Cerebellar cortex (tissue), 1 donor: ENCODE results near the gene TNFSF9.
"Not testable (repeated sequence)": the region's sequence is repeated elsewhere in the genome, so short reads cannot be mapped to it uniquely, and the experiment has no call there.

Source experiments
- DNase-seq: peaks from one replicate; pipeline ENCODE4 v3.0.0-alpha.2; 2015; ENCODE audit warnings: low spot score

Gene TNFSF9

DNA sequence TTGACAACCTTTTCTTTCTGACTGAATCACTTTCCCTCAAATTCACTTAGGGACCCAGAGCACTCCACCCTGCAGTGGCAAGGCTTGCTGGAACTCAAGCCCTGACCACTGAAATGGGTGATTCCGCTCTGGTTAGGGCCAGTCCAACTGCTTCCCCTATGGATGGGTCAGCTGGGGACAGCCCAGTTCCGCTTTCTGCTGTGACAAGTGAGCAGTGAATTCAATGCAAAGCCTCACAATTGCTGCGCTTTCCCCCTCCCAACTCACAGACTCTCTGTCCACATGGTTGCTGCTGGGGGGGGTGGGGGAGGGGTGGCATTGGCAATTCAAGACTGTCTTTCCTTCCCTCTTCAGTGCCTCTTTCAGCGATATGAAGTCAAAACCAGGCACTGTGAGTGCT, 41.4 kb downstream of the TNFSF9 start:
- no peak for DNase-seq

DNA sequence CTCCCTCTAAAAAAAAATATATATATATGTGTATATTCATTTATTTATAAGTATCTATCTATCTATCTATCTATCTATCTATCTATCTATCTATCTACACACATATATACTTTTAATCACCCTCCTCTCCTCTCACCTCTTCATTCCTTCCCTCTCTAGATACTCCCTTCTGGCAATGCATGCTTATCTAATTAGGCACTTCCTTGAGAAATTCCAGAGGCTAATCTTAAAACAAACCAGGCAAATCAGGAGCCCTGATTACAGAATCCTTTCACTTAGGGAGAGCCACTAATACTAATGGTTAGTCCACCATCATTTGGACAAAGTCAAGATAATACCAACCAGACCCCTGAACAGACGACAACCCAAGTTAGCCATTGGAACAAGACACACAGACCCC, 42.5 kb downstream of the TNFSF9 start:
- no peak for DNase-seq

DNA sequence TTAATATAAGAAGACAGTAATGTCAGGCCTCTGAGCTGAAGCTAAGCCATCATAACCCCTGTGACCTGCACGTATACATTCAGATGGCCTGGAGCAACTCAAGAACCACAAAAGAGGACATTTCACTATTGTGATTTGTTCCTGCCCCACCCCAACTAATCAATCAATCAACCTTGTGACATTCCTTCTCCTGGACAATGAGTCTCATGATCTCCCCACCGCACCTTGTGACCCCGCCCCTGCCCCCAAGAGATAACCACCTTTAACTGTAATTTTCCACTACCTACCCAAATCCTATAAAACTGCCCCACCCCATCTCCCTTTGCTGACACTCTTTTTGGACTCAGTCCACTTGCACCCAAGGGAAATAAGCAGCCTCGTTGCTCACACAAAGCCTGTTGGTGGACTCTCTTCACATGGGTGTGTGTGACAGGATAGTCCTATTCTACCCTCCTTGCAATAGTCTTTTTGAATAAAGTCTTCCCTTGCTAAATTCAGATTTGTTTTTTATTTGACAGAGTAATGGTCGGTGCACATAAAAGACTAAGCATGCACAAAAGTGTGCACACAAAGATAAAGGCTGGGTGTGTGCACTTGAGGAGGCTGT, 46.1 kb downstream of the TNFSF9 start:
- DNase-seq, result no peak

DNA sequence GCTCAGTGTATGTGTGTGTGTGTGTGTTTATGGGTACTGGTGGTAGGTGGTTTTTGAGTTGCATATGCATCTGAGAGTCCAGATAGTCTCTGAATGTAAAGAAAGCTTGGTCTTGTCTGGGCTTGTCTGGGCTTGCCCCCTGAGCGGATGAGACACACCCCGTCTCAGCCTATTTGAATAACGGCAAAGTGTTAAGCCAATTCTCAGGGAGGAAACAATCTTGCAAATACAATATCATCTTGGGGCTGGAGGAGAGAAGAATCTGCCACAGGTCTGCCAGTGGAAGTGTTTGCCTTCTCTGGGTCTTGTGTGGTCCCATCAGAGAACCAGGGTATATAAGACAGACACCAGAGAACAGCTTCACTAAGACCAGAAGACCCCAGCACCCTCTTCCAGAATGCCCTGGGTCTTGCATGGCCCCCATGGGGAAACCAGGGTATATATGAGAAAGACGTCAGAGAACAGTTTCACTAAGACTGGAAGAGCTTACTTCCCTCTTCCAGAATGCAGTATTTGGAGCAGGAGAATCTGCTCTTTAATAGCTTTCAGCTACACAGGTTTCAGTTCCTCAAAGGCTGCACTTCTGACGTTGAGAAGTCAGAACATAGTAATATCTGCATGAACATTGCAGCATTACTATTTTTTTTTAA, 46.8 kb downstream of the TNFSF9 start:
- DNase-seq, result peak; percentile 55

DNA sequence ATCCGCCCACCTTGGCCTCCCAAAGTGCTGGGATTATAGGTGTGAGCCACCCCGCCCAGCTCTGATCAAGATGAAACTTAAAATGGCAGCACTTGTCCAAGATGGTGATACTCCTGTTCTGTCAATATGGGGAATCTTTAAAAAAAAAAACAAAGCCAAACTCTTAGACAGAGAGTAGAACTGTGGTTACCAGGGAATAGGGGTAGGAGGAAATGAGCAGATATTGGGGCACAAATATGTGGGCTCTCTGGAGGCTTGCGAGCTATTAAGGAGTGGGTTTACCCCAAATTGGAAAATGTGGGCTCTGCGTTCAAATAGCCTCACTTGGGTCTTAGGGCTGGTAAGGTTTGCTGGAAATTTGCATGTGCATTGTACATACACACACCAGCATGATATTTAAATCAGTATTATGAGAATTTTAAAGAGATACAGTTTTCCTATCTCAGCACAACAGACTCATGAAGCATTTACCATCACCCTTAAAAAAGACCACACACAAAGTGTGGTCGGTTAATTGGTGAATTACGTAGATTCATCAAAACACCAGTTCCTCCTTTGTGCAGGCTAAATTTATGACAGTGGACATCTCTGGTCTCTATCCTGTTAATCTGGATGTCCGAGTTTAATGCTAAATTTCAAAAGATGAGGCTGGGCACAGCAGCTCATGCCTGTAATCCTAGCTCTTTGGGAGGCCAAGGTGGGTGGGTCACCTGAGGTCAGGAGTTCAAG, 48.8 kb downstream of the TNFSF9 start:
- DNase-seq, result no peak

DNA sequence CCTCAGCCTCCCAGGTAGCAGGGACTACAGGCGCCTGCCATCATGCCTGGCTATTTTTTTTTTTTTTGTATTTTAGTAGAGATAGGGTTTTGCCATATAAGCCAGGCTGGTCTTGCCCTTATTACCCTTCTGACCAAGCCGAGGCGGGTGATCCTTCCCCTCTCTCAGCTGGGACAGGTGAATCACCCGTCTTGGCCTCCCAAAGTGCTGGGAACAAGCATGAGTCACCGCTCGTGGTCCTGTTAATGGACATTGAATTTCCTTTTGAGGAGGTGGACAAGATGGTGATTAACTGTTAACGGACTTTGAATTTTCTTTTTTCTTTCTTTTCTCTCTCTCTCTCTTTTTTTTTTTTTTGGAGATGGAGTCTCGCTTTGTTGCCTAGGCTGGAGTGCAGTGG, 49.5 kb downstream of the TNFSF9 start:
- DNase-seq, result no peak

DNA sequence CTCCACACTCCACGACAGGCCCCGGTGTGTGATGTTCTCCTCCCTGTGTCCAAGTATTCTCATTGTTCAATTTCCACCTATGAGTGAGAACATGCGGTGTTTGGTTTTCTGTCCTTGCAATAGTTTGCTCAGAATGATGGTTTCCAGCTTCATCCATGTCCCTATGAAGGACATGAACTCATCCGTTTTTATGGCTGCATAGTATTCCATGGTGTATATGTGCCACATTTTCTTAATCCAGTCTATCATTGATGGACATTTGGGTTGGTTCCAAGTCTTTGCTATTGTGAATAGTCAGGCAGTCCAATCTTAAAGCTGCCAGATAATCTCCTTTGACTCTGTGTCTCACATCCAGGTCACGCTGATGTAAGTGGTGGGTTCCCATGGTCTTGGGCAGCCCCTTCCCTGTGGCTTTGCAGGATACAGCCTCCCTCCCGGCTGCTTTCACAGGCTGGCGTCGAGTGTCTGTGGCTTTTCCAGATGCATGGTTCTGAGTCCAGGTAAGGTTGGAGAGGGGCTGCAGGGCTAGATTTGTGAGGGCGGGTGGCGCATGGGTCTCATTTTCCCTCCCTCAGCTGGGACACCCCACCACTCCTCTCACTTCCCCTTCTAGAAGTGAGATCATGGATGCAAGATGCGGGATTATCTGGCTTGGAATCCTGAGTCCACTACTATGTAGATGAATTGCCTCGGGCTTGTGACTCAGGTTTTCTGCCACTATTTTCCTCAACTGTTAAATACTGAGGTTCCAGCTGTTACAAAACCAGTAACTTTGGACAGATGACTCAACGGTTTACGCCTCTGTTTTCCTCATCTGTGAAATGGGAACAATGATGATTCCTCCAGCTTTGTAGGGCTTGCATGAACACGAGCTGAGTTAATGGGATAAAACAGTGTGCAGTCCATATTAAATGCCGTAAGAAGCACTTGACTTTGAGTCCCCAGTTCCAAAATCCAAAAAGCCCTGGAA, 52.0 kb downstream of the TNFSF9 start:
- not testable (repeated sequence) for DNase-seq
